Measurements from ENCODE around the gene ATE1. TPM values are rescaled to one million over a fixed set of nuclear protein-coding genes. Genes with fewer than 3 reads are reported as not detected.
"Not testable (repeated sequence)": the region's sequence is repeated elsewhere in the genome, so short reads cannot be mapped to it uniquely, and the experiment has no call there.

Gene ATE1
- total RNA-seq (10 to 100 TPM; 43.7 to 60.7 TPM), polyA plus RNA-seq (ENCODE audit: insufficient read length in 2 of 2) (10 to 100 TPM; 18.3 to 27.4 TPM)
- long read RNA-seq, donor 1, full-length matches to known transcripts, result 5 of 39 reads
- long read RNA-seq, donor 1, partial matches to known transcripts, result 17 of 39 reads
- long read RNA-seq, donor 1, other reads (novel, unspliced or antisense), result 17 of 39 reads
- long read RNA-seq, donor 2, partial matches to known transcripts, result 0 of 1 reads
- long read RNA-seq, donor 2, other reads (novel, unspliced or antisense), result 0 of 1 reads
- long read RNA-seq, donor 3, partial matches to known transcripts, result 0 of 1 reads
- long read RNA-seq, donor 3, other reads (novel, unspliced or antisense), result 0 of 1 reads
- long read RNA-seq, donor 4, full-length matches to known transcripts, result 2 of 2 reads
- long read RNA-seq, donor 4, partial matches to known transcripts, result 0 of 2 reads
- long read RNA-seq, donor 4, other reads (novel, unspliced or antisense), result 0 of 2 reads

GRCh38 chr10:121927841-121928527 is at the start of gene ATE1:
Gene ATE1 (minus strand): TSS chr10:121928031. CDS start chr10:121927949, 82 bp downstream.
- Histone ChIP-seq H3K4me1 (ENCODE audit: control insufficient read depth, insufficient read depth, low read length) (peaks cover 17% of the 10 kb centered on the region), H3K36me3 (ENCODE audit: control insufficient read depth, insufficient read depth, low read length) (no peaks in the 10 kb centered on the region), H3K9me3 (ENCODE audit: control insufficient read depth, insufficient read depth, low read length) (no peaks in the 10 kb centered on the region), H3K4me3 (ENCODE audit: low read depth, low read length) (peak within 1 kb of the TSS; percentile 86), H3K27me3 (ENCODE audit: control insufficient read depth, insufficient read depth, low read length) (no peaks in the 10 kb centered on the region), H3K27ac (ENCODE audit: low read depth, low read length) (peak within 1 kb of the TSS; percentile 97)
- DNase-seq (ENCODE audit: low read depth in 4 of 6, low spot score in 6 of 6), result peak; percentile 86 to 98 (median 89)
- WGBS (ENCODE audit: insufficient coverage), result 0% methylated on average over 79 of the region's 87 CpGs

GRCh38 chr10:121976607-121977006 is 48.8 kb upstream of the ATE1 start:
- WGBS (ENCODE audit: insufficient coverage), result 88% methylated on average over 4 of the region's 6 CpGs
- DNase-seq (ENCODE audit: low read depth in 4 of 6, low spot score in 6 of 6), result no peak
- Histone ChIP-seq H3K36me3 (ENCODE audit: control insufficient read depth, insufficient read depth, low read length) (peaks cover 5% of the 10 kb centered on the region), H3K4me1 (ENCODE audit: control insufficient read depth, insufficient read depth, low read length) (peaks cover 9% of the 10 kb centered on the region), H3K27me3 (ENCODE audit: control insufficient read depth, insufficient read depth, low read length) (no peaks in the 10 kb centered on the region), H3K27ac (ENCODE audit: low read depth, low read length) (no peak overlapping the region), H3K9me3 (ENCODE audit: control insufficient read depth, insufficient read depth, low read length) (no peaks in the 10 kb centered on the region), H3K4me3 (ENCODE audit: low read depth, low read length) (no peak overlapping the region)

- Histone ChIP-seq H3K4me1 (ENCODE audit: control insufficient read depth, insufficient read depth, low read length) (peaks cover 9% of the 10 kb centered on the region), H3K27ac (ENCODE audit: low read depth, low read length) (peak overlapping the region; percentile 90), H3K27me3 (ENCODE audit: control insufficient read depth, insufficient read depth, low read length) (no peaks in the 10 kb centered on the region), H3K9me3 (ENCODE audit: control insufficient read depth, insufficient read depth, low read length) (no peaks in the 10 kb centered on the region), H3K4me3 (ENCODE audit: low read depth, low read length) (peak overlapping the region; percentile 31), H3K36me3 (ENCODE audit: control insufficient read depth, insufficient read depth, low read length) (peaks cover 6% of the 10 kb centered on the region)
- 23% methylated on average over 16 of the region's 21 CpGs for WGBS (ENCODE audit: insufficient coverage)
- no peak for DNase-seq (ENCODE audit: low read depth in 4 of 6, low spot score in 6 of 6)
These were observed 47.7 kb upstream of the ATE1 start for GRCh38 chr10:121975295-121976086.

GRCh38 chr10:121974535-121975294 is 46.9 kb upstream of the ATE1 start, which contains the start of gene NSMCE4A:
Gene NSMCE4A (minus strand): TSS chr10:121975217. CDS start chr10:121975165, 52 bp downstream.
- peaks cover 14% of the 10 kb centered on the region for H3K36me3 ChIP-seq (ENCODE audit: control insufficient read depth, insufficient read depth, low read length)
- H3K27me3 ChIP-seq (ENCODE audit: control insufficient read depth, insufficient read depth, low read length), result no peaks in the 10 kb centered on the region
- peak within 1 kb of the TSS; percentile 90 for H3K27ac ChIP-seq (ENCODE audit: low read depth, low read length)
- peak; percentile 48 to 93 (median 62) for DNase-seq (ENCODE audit: low read depth in 4 of 6, low spot score in 6 of 6)
- H3K4me3 ChIP-seq (ENCODE audit: low read depth, low read length), result peak within 1 kb of the TSS; percentile 31
- WGBS (ENCODE audit: insufficient coverage), result under 1% methylated on average over 101 of the region's 101 CpGs
- H3K9me3 ChIP-seq (ENCODE audit: control insufficient read depth, insufficient read depth, low read length), result no peaks in the 10 kb centered on the region
- peaks cover 9% of the 10 kb centered on the region for H3K4me1 ChIP-seq (ENCODE audit: control insufficient read depth, insufficient read depth, low read length)

- WGBS (ENCODE audit: insufficient coverage), result 3% methylated on average over 19 of the region's 21 CpGs
- Histone ChIP-seq H3K9me3 (ENCODE audit: control insufficient read depth, insufficient read depth, low read length) (no peaks in the 10 kb centered on the region), H3K4me3 (ENCODE audit: low read depth, low read length) (peak overlapping the region; percentile 31), H3K27me3 (ENCODE audit: control insufficient read depth, insufficient read depth, low read length) (no peaks in the 10 kb centered on the region), H3K4me1 (ENCODE audit: control insufficient read depth, insufficient read depth, low read length) (peaks cover 9% of the 10 kb centered on the region), H3K36me3 (ENCODE audit: control insufficient read depth, insufficient read depth, low read length) (peaks cover 18% of the 10 kb centered on the region), H3K27ac (ENCODE audit: low read depth, low read length) (peak overlapping the region; percentile 90)
- DNase-seq (ENCODE audit: low read depth in 4 of 6, low spot score in 6 of 6), result no peak
These were observed 46.2 kb upstream of the ATE1 start for GRCh38 chr10:121974019-121974534.

- H3K4me3 ChIP-seq (ENCODE audit: low read depth, low read length); H3K9me3 ChIP-seq (ENCODE audit: control insufficient read depth, insufficient read depth, low read length); H3K27ac ChIP-seq (ENCODE audit: low read depth, low read length); H3K27me3 ChIP-seq (ENCODE audit: control insufficient read depth, insufficient read depth, low read length); DNase-seq (ENCODE audit: low read depth in 4 of 6, low spot score in 6 of 6); H3K4me1 ChIP-seq (ENCODE audit: control insufficient read depth, insufficient read depth, low read length): not testable (repeated sequence)
- WGBS (ENCODE audit: insufficient coverage), result 92% methylated on average over 6 of the region's 8 CpGs
- H3K36me3 ChIP-seq (ENCODE audit: control insufficient read depth, insufficient read depth, low read length), result peaks cover 32% of the 10 kb centered on the region
These were observed 41.3 kb upstream of the ATE1 start for GRCh38 chr10:121969086-121969485.

GRCh38 chr10:121965996-121966395 is 38.2 kb upstream of the ATE1 start:
- no peaks in the 10 kb centered on the region for H3K9me3 ChIP-seq (ENCODE audit: control insufficient read depth, insufficient read depth, low read length)
- H3K4me1 ChIP-seq (ENCODE audit: control insufficient read depth, insufficient read depth, low read length), result no peaks in the 10 kb centered on the region
- H3K27ac ChIP-seq (ENCODE audit: low read depth, low read length), result no peak overlapping the region
- no peak overlapping the region for H3K4me3 ChIP-seq (ENCODE audit: low read depth, low read length)
- 89% methylated on average over 1 of the region's 3 CpGs for WGBS (ENCODE audit: insufficient coverage)
- DNase-seq (ENCODE audit: low read depth in 4 of 6, low spot score in 6 of 6), result no peak
- no peaks in the 10 kb centered on the region for H3K27me3 ChIP-seq (ENCODE audit: control insufficient read depth, insufficient read depth, low read length)
- H3K36me3 ChIP-seq (ENCODE audit: control insufficient read depth, insufficient read depth, low read length), result peaks cover 37% of the 10 kb centered on the region

GRCh38 chr10:121961456-121961855 is 33.6 kb upstream of the ATE1 start:
- WGBS (ENCODE audit: insufficient coverage), result no CpG with 5 or more reads among the region's 2 CpGs
- Histone ChIP-seq H3K27ac (ENCODE audit: low read depth, low read length) (no peak overlapping the region), H3K36me3 (ENCODE audit: control insufficient read depth, insufficient read depth, low read length) (peaks cover 16% of the 10 kb centered on the region)

More at GRCh38 chr10:121961456-121961855, 33.6 kb upstream of the ATE1 start:
- no peaks in the 10 kb centered on the region for H3K27me3 ChIP-seq (ENCODE audit: control insufficient read depth, insufficient read depth, low read length)
- H3K9me3 ChIP-seq (ENCODE audit: control insufficient read depth, insufficient read depth, low read length), result no peaks in the 10 kb centered on the region
- H3K4me3 ChIP-seq (ENCODE audit: low read depth, low read length), result no peak overlapping the region
- DNase-seq (ENCODE audit: low read depth in 4 of 6, low spot score in 6 of 6), result no peak
- no peaks in the 10 kb centered on the region for H3K4me1 ChIP-seq (ENCODE audit: control insufficient read depth, insufficient read depth, low read length)

All from spinal cord (tissue), 10 donors.